ENCODE results near the gene GPX4.

The GPX4 gene

DNA sequence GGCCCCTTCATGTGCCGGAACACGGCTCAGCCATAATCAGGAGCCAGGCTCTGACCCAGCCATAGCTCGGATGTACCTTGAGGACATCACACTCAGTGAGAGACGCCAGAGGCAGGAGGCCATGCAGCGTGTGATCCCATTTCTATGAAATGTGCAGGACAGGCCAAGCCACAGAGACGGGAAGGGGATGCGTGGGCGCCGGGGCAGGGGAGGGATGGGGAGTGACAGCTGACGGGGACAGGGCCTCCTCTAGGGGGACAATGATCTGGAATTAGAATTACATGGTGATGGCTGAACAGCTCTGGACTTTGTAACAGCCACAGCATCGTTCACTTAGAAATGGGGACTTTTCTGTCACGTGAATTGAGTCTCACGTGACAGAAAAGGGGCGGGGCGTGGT, 35.3 kb downstream of the GPX4 start:
- no peaks in the 10 kb centered on the region for H3K27me3 ChIP-seq (ENCODE audit: insufficient read depth, low read length, poor library complexity, severe bottlenecking)
- no peaks in the 10 kb centered on the region for H4K20me1 ChIP-seq (ENCODE audit: insufficient read depth, low read length, poor library complexity, severe bottlenecking)
- no peaks in the 10 kb centered on the region for H3K9me2 ChIP-seq (replicated peaks; ENCODE audit: low read depth, low read length)
- H3K9ac ChIP-seq (ENCODE audit: low read depth, low read length, poor library complexity, severe bottlenecking) = no peak overlapping the region
- H3K4me2 ChIP-seq (ENCODE audit: low read depth, low read length, poor library complexity, severe bottlenecking) = no peak overlapping the region
- H3K79me2 ChIP-seq (ENCODE audit: insufficient read depth, low read length) = no peaks in the 10 kb centered on the region; the same call in 1 of the 2 replicates
- TF ChIP-seq EZH2phosphoT487 (IDR thresholded peaks at IDR 0.05; ENCODE audit: borderline replicate concordance) = no peak
- TF ChIP-seq, protein P1, sequence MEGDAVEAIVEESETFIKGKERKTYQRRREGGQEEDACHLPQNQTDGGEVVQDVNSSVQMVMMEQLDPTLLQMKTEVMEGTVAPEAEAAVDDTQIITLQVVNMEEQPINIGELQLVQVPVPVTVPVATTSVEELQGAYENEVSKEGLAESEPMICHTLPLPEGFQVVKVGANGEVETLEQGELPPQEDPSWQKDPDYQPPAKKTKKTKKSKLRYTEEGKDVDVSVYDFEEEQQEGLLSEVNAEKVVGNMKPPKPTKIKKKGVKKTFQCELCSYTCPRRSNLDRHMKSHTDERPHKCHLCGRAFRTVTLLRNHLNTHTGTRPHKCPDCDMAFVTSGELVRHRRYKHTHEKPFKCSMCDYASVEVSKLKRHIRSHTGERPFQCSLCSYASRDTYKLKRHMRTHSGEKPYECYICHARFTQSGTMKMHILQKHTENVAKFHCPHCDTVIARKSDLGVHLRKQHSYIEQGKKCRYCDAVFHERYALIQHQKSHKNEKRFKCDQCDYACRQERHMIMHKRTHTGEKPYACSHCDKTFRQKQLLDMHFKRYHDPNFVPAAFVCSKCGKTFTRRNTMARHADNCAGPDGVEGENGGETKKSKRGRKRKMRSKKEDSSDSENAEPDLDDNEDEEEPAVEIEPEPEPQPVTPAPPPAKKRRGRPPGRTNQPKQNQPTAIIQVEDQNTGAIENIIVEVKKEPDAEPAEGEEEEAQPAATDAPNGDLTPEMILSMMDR (conservative IDR thresholded peaks at IDR 0.05; ENCODE audit: low read length) = no peak
- no peak overlapping the region for H2AFZ ChIP-seq (ENCODE audit: low read length)
- H3K36me3 ChIP-seq (ENCODE audit: insufficient read depth, low read length) = no peaks in the 10 kb centered on the region; the same call in 1 of the 2 replicates
- H3K4me1 ChIP-seq (ENCODE audit: insufficient read depth, low read length, poor library complexity, severe bottlenecking) = no peaks in the 10 kb centered on the region
- no peaks in the 10 kb centered on the region for H3K9me3 ChIP-seq (ENCODE audit: insufficient read depth, low read depth, low read length)
- no peaks in the 10 kb centered on the region for H3F3A ChIP-seq (ENCODE audit: low read depth)
- H3K4me3 ChIP-seq (ENCODE audit: low read length, poor library complexity, severe bottlenecking) = no peak overlapping the region

DNA sequence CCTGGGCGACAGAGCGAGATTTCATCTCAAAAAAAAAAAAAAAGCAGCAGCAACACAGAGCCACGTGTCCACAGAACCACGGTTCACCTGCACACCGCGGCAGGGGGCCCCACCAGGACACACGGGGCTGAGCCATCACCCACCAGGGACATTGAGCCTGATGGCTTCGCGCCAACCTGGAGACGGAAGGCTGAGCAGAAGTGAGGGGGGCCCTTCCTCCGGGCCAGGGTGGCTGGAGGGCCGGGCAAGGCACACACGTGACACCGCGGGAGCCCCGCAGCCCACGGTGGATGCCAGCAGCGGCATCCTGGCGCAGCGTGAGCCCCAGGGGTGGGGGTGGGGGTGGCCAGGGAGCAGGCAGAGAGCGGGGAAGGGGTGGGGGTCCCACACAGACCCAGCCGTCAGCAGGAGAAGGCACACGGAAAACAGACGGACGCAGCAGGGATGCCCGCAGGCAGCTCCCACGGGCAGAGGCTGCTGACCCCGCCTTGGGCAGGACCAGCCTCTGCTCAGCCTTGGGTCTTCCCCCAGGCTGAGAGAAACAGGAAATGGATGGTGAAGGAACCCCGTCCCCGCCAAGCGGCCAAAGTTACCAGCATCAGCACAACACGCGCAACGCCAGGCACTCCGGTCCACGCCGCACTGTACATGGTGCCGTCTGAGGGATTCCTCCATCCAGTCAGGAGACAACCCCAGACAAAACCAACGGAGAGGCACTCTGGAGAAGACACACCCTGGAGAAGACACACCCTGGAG, 36.7 kb downstream of the GPX4 start:
- Histone ChIP-seq H3K4me3 (ENCODE audit: low read length, poor library complexity, severe bottlenecking) (no peak overlapping the region), H4K20me1 (ENCODE audit: insufficient read depth, low read length, poor library complexity, severe bottlenecking) (no peaks in the 10 kb centered on the region), H3K4me1 (ENCODE audit: insufficient read depth, low read length, poor library complexity, severe bottlenecking) (no peaks in the 10 kb centered on the region), H3K9me3 (ENCODE audit: insufficient read depth, low read depth, low read length) (no peaks in the 10 kb centered on the region), H3K79me2 (ENCODE audit: insufficient read depth, low read length) (no peaks in the 10 kb centered on the region), H3K27me3 (ENCODE audit: insufficient read depth, low read length, poor library complexity, severe bottlenecking) (no peaks in the 10 kb centered on the region), H2AFZ (ENCODE audit: low read length) (no peak overlapping the region), H3K9ac (ENCODE audit: low read depth, low read length, poor library complexity, severe bottlenecking) (no peak overlapping the region), H3K36me3 (ENCODE audit: insufficient read depth, low read length) (no peaks in the 10 kb centered on the region; the same call in 1 of the 2 replicates), H3K9me2 (replicated peaks; ENCODE audit: low read depth, low read length) (no peaks in the 10 kb centered on the region), H3F3A (ENCODE audit: low read depth) (no peaks in the 10 kb centered on the region), H3K4me2 (ENCODE audit: low read depth, low read length, poor library complexity, severe bottlenecking) (no peak overlapping the region)
- no peak for TF ChIP-seq EZH2phosphoT487 (IDR thresholded peaks at IDR 0.05; ENCODE audit: borderline replicate concordance)
- TF ChIP-seq, protein P1 (conservative IDR thresholded peaks at IDR 0.05; ENCODE audit: low read length) = no peak

DNA sequence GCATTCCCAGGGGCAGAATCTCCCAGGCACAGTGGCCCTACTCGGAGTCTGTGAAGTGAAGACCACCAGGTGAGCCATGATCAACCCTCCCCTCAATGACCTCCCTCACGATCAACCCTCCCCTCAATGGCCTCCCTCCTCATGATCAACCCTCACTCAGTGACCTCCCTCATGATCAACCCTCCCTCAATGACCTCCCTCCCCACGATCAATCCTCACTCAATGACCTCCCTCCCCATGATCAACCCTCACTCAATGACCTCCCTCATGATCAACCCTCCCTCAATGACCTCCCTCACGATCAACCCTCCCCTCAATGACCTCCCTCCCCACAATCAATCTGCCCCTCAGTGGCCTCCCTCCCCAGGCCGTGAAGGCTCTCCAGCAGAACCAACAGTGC, 38.1 kb downstream of the GPX4 start:
- Histone ChIP-seq H3K4me3 (ENCODE audit: low read length, poor library complexity, severe bottlenecking) (no peak overlapping the region), H4K20me1 (ENCODE audit: insufficient read depth, low read length, poor library complexity, severe bottlenecking) (no peaks in the 10 kb centered on the region)

More for the DNA sequence above, 38.1 kb downstream of the GPX4 start:
- Histone ChIP-seq H3K27me3 (ENCODE audit: insufficient read depth, low read length, poor library complexity, severe bottlenecking) (no peaks in the 10 kb centered on the region), H3F3A (ENCODE audit: low read depth) (no peaks in the 10 kb centered on the region), H3K9me2 (replicated peaks; ENCODE audit: low read depth, low read length) (no peaks in the 10 kb centered on the region), H3K4me2 (ENCODE audit: low read depth, low read length, poor library complexity, severe bottlenecking) (no peak overlapping the region), H3K79me2 (ENCODE audit: insufficient read depth, low read length) (no peaks in the 10 kb centered on the region), H3K9me3 (ENCODE audit: insufficient read depth, low read depth, low read length) (no peaks in the 10 kb centered on the region), H3K36me3 (ENCODE audit: insufficient read depth, low read length) (no peaks in the 10 kb centered on the region; the same call in 1 of the 2 replicates), H3K4me1 (ENCODE audit: insufficient read depth, low read length, poor library complexity, severe bottlenecking) (no peaks in the 10 kb centered on the region), H2AFZ (ENCODE audit: low read length) (no peak overlapping the region), H3K9ac (ENCODE audit: low read depth, low read length, poor library complexity, severe bottlenecking) (no peak overlapping the region)
- TF ChIP-seq EZH2phosphoT487 (IDR thresholded peaks at IDR 0.05; ENCODE audit: borderline replicate concordance) = no peak
- TF ChIP-seq, protein P1 (conservative IDR thresholded peaks at IDR 0.05; ENCODE audit: low read length) = no peak
